Kidney capillary endothelial cell (primary cell): ENCODE data around the gene MTARC1.

Source experiments
- DNase-seq: peaks from one replicate; pipeline ENCODE4 v3.0.0-alpha.2; 2018; ENCODE audit warnings: low spot score

MTARC1 gene

DNA sequence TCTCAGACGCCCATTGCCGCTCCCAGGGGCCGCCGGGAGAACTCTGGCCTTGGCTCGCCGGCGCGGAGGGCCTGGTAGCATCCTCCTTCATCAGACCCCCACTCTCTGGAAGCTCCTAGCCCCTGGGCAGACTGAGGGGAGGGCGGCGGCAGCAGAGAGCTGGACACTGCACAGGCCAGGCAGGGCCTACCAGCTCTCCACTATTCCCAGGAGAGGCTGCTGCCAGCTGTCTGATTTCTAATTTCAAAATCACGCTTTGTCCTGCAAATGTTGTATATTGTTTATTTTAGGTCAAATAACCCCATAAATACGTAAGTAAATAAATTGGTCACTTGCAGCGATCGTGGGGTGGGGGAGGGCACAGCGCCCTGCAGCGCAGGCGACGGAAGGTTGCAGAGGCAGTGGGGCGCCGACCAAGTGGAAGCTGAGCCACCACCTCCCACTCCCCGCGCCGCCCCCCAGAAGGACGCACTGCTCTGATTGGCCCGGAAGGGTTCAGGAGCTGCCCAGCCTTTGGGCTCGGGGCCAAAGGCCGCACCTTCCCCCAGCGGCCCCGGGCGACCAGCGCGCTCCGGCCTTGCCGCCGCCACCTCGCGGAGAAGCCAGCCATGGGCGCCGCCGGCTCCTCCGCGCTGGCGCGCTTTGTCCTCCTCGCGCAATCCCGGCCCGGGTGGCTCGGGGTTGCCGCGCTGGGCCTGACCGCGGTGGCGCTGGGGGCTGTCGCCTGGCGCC is at the start of gene MTARC1:
TSS of gene MTARC1 (plus strand) at position 577 of the 732 bp plus-strand sequence. CDS start at position 609, 32 bp downstream.
- peak; percentile 45 for DNase-seq

DNA sequence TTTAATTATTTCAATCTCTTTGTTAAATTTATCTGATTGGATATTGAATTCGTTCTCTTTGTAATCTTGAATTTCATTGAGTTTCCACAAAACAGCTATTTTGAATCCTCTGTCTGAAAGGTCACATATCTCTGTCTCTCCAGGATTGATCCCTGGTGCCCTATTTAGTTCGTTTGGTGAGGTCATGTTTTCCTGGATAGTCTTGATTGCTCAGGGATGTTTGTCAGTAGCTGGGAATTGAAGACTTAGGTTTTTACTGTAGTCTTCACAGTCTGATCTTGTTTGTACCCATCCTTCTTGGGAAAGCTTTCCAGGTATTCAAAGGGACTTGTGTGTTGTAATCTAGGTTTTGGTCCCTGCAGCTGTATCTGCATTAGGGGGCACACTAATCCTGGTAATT is 45.4 kb upstream of the MTARC1 start:
- no peak for DNase-seq

DNA sequence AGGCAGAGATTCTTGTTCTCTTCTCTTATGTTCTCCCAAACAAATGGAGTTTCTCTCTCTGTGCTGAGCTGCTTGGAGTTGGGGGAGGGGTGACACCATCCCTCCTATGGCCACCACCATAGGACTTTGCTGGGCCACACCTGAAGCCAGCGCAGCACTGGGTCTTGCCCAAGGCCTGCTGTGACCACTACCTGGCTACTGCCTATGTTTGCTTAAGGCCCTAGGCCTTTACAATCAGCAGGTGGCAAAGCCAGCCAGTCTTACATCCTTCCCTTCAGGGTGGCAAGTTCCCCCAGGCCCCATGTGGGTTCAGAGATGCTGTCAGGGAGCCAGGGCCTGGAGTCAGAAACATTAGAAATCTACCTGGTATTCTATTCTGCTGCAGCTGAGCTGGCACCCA is 44.9 kb upstream of the MTARC1 start:
- DNase-seq: no peak

DNA sequence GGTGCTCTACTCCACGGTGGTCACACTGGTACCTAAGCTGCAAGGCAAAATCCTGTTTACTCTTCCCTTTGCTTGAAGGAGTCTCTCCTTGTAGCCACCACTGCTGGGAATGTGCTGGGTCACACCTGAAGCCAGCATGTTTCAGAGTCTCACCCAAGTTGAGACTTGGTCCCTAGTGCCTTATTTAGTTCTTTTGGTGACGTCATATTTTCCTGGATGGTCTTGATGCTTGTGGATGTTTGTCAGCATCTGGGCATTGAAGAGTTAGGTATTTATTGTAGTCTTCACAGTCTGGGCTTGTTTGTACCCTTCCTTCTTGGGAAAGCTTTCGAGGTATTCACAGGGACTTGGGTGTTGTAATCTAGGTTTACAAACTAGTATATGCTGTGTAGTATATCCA is 44.2 kb upstream of the MTARC1 start:
- DNase-seq: no peak

DNA sequence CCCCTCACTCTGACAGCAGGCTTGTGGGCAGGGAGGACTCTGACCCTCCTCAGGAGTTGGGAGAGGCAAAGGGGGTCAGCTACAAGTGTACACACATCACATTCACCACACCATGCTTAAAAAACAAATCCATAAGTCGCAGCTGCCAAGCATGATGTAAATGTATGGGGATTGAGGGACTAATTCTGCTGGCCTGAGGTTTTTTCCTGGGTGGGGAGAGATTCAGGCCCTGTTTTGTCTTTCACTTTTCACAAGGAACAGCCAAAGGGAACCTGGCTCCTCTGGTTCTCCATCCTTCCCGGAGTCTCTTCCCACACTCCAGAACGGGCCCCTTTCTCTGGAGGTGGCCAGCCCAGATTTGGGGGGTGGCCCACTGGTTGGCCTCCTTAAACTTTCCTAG is 39.9 kb upstream of the MTARC1 start:
- no peak for DNase-seq

DNA sequence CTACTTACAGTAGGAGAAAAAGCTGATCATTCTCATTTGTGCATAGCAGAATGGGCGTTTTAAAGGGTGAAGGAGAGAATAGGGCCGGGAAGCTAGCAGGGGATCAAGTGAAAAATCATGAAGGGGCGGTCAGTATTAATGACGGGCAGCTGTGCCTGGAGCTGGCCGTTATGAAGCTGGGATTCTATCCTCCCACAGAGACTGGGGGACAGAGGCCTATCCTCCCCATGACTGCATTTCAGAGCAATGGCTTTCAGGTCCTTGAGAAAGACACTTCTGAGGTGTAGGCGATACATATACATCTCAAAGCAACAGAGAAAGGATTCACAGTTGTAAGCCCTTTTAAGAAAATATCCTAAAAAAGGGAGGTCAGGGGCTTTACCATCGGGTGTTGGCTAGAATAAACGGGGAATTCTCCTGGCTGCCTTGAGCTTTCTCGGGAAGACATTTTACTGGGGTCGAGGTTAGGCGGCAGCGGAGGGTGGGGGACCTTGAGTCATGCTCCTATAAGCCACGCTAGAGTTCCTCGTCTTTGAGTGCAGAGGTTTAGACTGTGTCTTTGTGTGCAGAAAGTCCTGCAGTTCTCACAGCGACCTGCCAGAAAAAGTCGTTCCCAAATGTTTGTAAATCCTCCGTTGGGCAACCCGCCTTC is 39.1 kb upstream of the MTARC1 start:
- no peak for DNase-seq

DNA sequence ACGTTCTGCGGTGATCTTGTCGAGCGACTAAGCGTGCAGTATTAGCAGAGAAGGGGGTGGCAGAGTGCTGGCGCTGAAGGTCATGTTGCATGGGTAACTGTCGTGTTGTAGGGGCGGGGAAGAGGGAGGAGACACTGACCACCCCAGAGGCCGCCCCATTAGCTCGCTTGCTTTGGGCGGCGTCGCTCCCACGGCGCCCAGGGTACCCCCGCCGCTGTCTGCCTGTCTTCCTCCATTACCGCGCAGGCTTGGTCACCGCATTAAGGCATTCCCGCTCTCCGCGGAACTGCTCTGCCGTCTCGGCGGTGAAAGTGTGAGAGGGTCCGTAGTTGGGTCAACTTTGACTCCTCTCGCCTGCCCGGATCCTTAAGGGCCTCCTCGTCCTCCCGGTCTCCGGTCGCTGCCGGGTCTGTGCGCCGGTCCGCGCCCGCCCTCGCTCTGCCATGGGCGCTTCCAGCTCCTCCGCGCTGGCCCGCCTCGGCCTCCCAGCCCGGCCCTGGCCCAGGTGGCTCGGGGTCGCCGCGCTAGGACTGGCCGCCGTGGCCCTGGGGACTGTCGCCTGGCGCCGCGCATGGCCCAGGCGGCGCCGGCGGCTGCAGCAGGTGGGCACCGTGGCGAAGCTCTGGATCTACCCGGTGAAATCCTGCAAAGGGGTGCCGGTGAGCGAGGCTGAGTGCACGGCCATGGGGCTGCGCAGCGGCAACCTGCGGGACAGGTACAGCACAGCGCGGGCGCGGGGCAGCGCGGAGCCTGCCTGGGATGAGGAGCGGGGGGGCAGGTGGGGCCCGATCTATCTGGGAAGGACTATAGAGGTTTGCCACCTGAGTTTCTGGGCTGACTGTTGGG is 38.4 kb upstream of the MTARC1 start, which contains the start of gene MTARC2:
TSS of gene MTARC2 (plus strand) at position 234 of the 846 bp plus-strand sequence. CDS start at position 444, 210 bp downstream.
- peak; percentile 47 for DNase-seq

DNA sequence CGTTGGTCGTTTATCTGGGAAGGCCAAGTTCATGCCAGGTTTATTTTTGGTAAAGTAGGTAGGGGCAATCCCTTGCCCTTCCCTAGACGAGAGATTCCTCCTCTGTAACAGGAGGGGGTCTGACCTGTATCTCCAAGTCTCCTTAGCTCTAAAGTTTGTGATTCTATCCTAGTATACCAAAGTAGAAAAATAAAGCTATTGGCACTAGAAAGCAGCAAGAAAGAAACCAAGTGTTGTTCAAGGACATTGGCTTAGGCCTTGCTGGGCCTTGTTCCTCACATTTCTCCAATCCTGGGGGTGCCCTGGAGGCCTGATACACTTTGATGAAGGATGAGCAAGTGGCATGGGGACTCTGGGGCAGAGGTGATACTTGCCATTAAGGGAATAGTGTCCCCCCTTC is 37.8 kb upstream of the MTARC1 start:
- no peak for DNase-seq

DNA sequence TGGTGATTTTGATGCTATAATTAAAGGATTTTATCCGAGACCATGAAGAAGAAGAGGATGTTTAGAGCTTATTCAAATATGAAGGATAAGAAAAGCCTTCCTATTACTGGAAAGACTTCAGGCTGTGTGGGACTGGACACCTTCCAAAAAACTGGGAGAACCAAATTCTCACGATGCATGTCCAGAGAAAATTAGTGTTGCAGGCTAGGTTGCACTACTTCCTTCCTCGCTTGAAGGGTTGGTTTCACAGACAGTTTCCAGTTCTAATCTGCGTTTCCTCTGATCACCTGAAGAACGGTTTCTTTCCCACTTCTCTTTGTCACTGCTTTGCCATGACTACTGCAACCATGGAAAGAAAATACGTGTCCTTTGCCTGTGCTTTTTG is 36.6 kb upstream of the MTARC1 start:
- no peak for DNase-seq

DNA sequence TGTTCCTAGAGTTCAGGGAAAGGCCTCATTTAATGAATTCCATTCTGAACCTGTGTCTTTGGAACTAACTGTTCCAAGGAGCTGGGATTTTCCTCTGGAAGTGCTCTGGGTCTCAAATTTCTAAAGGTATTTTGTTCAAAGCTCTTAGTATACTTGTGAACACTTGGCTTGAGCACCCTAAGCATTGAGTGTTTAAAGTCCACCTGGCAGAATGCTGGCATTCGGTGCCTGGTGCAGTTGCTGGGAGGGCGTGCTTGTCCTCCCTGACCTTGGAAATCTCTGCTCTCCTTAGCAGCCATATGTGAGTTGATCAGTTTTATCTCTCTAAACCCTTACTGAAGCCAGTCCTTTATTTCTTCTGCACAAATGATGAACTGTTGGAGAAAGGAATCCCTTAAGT is 35.6 kb upstream of the MTARC1 start:
- no peak for DNase-seq

DNA sequence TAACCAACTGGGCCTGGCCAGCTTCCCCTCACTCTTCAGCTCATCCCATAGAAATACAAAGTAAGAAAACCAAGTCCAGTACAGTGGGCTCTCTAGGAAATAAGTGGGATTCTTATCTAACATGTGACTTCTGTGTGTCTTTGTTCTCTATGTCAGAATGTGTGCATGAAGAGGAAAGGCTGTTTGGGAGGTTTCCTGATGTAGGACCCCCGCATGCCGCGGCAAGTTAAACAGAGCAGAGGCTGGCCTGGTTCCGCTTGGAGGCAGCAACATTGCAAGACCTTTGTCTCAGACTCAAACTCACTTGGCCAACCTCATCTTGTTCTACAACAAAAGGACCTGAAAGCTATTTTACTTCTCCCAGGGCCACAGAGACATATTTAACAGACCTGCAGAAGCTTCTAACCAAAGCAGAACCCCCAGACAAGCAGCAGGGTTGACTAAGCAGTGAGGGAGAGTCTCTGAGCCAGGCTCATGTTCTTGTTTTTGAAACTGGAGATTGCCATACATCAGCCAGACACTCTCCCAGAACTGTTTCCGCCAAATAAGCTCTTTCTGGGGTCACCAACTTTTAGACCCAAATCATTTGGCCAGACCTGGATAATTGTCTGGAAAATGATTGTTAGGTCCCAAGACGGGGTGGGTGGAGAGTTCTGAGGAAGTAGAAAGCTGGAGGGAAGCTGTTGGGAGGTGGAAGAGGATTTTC is 32.3 kb upstream of the MTARC1 start:
- no peak for DNase-seq

DNA sequence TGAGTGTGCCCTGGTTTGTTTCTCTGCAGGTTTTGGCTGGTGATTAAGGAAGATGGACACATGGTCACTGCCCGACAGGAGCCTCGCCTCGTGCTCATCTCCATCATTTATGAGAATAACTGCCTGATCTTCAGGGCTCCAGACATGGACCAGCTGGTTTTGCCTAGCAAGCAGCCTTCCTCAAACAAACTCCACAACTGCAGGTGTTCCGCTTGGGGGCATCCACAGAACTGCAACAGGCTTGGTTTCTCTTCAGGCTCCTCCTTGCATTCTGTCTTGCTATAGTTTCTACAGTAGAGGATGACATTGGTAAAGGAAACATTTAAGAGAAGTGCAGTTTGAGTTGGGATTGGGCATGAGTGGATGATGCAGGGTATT is 31.8 kb upstream of the MTARC1 start:
- DNase-seq: no peak

DNA sequence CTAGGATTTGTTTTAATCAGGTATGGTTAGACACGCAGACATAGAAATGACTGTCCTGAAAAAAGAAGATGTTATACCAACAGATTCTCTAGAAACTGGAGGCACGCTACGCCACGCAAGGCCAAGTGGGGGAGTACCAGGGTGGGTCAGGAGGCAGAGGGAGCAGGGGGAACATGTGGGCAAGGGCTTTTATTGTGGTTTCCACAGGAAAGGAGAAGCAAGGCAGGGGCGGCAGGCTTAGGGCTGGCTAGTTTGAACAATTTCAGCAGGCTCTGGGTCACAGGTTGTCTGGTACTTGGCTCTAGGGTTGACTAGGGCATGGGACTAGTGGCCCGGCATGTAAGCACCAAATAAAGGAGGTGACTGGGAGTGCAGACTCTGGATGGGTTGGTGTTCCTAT is 31.4 kb upstream of the MTARC1 start:
- no peak for DNase-seq

DNA sequence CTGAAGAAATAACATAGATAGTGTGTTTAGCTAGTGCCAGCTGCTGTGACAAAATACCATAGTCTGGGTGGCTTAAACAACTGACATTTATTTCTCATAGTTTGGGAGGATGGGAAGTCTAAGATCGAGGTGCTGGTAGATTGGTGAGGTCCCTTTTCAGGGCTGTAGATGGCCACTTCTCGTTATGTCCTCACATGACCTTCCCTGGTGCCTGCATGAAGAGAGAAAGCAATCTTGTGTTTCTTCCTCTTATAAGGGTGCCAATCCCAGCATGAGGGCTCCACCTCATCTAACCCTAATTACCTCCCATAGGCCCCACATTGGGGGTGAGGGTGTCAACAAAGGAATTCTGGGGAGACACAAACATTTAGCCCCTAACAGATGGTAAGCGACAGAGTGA is 29.3 kb upstream of the MTARC1 start:
- no peak for DNase-seq

DNA sequence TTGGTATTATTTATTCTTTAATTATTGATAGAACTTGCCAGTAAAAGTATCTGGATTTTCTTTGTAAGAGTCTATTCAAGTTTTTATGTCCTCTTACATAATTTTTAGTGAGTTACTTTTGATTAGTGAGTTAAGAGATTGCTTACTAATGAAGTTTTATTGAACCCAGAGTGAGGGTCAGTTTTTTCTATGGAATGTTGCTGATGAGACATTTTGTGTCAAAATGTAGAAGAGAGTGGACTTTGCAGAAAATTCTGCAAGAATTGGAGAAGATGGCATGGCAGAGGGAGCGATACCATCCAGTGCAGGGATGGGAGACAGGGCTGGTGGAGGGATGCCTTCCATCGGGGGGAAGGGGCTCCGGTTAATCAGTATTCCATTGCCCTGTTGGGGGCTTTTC is 27.6 kb upstream of the MTARC1 start:
- no peak for DNase-seq

DNA sequence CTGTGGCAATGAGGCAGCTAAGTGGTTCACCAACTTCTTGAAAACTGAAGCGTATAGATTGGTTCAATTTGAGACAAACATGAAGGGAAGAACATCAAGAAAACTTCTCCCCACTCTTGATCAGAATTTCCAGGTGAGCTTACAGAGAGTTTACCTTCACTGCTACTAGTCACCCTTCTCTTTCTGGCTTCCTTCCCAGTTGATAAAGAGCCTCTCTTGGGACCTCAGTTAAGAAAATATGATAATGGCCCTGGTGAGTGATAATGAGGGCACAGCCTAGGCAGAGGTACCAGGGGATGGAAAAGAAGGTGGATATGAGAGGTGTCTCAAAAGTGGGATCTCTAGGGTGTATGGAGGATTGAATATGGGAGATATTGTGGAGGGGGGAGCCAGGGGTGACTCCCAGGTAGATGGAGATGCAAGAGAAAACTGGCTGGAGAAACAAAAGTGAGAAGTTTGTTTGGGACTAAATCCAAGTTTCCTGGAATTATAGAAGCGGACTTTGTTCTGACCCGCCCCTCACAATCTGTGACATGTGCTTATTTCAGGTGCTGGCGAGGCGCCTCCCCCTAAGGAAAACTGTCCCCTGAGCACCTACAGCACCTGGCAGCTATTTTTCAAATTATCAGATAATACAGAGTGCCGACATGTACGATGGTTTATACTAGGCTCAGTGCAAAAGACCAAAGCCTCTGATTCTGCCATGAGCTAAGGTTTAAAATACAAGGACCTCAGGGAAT is 24.9 kb upstream of the MTARC1 start:
- DNase-seq: no peak

DNA sequence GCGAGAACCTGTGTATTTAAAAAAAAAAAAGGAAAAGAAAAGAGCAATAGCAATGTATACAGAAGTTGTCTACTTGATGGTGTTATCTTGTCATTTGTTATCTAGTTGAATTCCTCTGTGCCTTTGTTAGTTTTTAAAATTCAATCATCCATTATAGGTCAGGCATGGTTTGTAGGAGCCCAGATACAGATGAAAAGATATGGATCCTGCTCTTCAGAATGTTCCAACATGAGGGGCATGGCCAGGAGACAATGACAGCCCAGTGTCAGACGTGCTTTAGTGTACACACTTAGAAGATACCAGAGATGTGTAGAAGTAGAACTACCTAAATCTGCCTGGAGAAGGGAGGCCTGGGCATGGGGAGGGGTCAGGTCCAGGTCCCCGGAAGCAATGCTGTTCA is 22.0 kb upstream of the MTARC1 start:
- DNase-seq: no peak

DNA sequence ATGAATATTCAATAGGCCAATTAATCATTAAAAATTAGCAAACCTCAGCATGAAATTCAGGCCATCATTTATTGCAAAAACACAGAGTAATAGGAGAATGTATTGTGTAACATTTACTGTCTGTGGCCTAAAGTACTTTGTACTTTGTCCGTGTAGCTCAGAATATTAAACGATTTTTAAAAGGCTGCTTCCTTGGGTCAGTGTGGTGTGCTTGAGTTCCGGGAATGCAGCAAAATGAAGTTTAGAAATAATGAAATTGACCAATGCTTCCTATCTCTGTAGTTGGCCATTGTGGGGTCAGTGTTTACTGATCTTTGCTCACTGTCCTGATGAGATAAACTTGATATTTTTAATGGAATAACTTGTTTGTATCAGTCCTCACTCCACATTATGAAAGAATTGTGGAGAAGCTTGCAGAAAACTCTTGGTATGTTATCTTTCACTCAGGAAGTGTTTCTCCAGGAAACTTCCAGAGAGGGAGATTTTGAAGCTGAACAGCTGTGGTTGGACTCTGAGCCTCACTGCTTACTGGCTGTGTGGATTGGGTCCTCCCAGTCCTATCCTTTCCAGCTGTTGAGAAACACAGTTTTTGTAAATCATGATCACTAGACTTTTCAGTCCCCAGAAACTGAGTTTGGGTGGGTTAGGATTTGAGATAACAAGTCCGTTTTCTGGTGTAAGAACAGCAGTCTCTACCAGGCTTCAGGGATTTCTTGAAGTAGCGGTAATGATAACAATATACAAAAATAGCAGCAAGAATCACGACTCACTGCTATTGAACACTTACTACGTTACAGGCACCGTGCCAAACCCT is 19.2 kb upstream of the MTARC1 start:
- DNase-seq: no peak

DNA sequence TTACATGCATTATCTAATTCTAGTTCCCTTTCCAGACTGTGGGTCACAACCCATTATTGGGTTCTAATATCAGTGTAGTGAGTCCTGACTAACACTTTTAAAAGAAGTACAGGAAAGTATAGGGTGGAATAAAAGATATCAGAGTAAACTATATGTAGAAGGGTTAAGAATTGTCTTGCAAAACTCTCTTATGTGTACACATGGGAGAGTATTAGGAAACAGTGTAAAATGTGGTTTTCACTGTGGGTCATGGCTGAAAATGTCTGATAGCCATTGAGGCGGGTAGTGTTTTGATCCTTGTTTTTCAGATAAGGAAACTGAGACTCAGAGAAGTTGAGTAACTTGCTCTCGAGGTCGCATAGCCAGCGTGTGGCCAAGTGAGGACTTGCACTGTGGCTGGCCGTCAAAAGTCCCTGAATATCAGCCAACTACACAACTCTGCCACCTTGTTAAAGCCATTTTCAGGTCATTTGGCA is 18.5 kb upstream of the MTARC1 start:
- DNase-seq: no peak

DNA sequence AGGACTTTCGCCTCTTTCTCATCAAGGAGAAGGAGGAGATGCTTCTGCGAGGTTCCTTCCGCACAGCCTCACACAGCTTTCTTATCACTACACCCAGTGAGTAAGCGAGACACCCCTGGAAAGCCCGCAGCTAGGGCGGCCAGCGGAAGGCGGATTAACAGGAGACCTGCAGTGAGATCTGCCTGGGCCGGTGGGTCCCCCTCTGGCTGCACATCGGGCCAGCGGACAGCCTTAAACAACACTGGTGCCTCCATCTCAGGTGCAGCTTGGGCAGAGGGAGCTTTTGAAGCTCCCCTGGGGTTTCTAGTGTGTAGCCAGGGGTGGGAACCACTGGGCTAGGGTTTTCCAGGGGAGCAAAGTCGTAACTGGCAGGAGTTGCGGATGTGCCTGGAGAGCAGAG is 17.5 kb upstream of the MTARC1 start:
- no peak for DNase-seq
